Caco-2 (cell line): ENCODE data around the gene FUCA2. TPM values are rescaled to one million over a fixed set of nuclear protein-coding genes. Genes with fewer than 3 reads are reported as not detected.

Experiments used
- BruUV-seq: library from RNA; stranded (reverse); fragments of 400-500 nt; replicated peaks from 2 replicates; lab custom pipeline; 2021; lab: Mats Ljungman, UMichigan
- CTCF ChIA-PET: fragments of 300-600 bp; sonication (Branson Sonifier 250); formaldehyde crosslinking; loops from one replicate; lab custom pipeline; 2022; ENCODE audit warnings: antibody characterized with exemption; lab: Charles Lee
- POLR2A ChIA-PET: fragments of 300-600 bp; sonication (Branson Sonifier 250); formaldehyde crosslinking; loops from one replicate; lab custom pipeline; 2022; ENCODE audit warnings: antibody characterized with exemption; lab: Charles Lee
- DNase-seq, 2 experiments: peaks; one replicate each; pipeline versions ENCODE4 v3.0.0 to v3.0.0-alpha.2; 2020 to 2022
- H3K27me3 ChIP-seq: replicated peaks from 2 replicates; pipeline ENCODE4 v1.6.0; 2011; ENCODE audit warnings: low read length; ENCODE audit not compliant: control insufficient read depth, insufficient read depth
- H3K36me3 ChIP-seq: 2 replicates; pipeline ENCODE4 v1.5.1; 2011; ENCODE audit warnings: low read length; ENCODE audit not compliant: control insufficient read depth, insufficient read depth
- H3K4me1 ChIP-seq: fragments of 250-450 bp; sonication (Bioruptor Pico); 2 replicates; pipeline ENCODE4 v1.5.1; 2020; ENCODE audit warnings: mild to moderate bottlenecking
- H3K4me3 ChIP-seq: 2 replicates; pipeline ENCODE4 v1.5.1; 2011; ENCODE audit warnings: low read depth, mild to moderate bottlenecking, control low read depth, low read length
- H3K9me3 ChIP-seq: fragments of 250-450 bp; sonication (Bioruptor Pico); 2 replicates; pipeline ENCODE4 v1.5.1; 2020; ENCODE audit warnings: mild to moderate bottlenecking, moderate library complexity
- H3K27ac Mint-ChIP-seq: one replicate; pipeline ENCODE4 v1.8.0; 2022; ENCODE audit warnings: mixed read lengths; ENCODE audit not compliant: unreplicated experiment
- H3K27me3 Mint-ChIP-seq: one replicate; pipeline ENCODE4 v1.8.0; 2022; ENCODE audit warnings: mixed read lengths; ENCODE audit not compliant: insufficient read depth, unreplicated experiment
- H3K36me3 Mint-ChIP-seq: one replicate; pipeline ENCODE4 v1.8.0; 2022; ENCODE audit warnings: mild to moderate bottlenecking, mixed read lengths; ENCODE audit not compliant: insufficient read depth, unreplicated experiment
- H3K4me1 Mint-ChIP-seq: one replicate; pipeline ENCODE4 v1.8.0; 2022; ENCODE audit warnings: low read depth, mixed read lengths; ENCODE audit not compliant: unreplicated experiment
- H3K4me3 Mint-ChIP-seq: one replicate; pipeline ENCODE4 v1.8.0; 2022; ENCODE audit warnings: mild to moderate bottlenecking, moderate library complexity, mixed read lengths; ENCODE audit not compliant: unreplicated experiment
- H3K9me3 Mint-ChIP-seq: one replicate; pipeline ENCODE4 v1.8.0; 2022; ENCODE audit warnings: mixed read lengths; ENCODE audit not compliant: unreplicated experiment
- intact Hi-C: fragments of 100-400 bp; cut with micrococcal nuclease; formaldehyde crosslinking; loops from one replicate; pipeline ENCODE4 v1.10.0; 2022; ENCODE audit not compliant: unreplicated experiment
- total RNA-seq: library from RNA; stranded (reverse); gene quantifications from 2 replicates; pipeline ENCODE4 v1.2.3, GENCODE V29; 2022
- TF ChIP-seq, protein P1 (sequence below), 2 experiments: fragments of 200-600 bp in 1 of 2; IDR thresholded peaks; 1 replicate in 1 of 2; 2 replicates in 1 of 2; pipeline versions ENCODE4 v1.5.1 to v1.8.0; 2011 to 2022; ENCODE audit warnings: antibody characterized with exemption in 1 of 2, control low read depth in 1 of 2, inconsistent platforms in 1 of 2, low read depth in 1 of 2, low read length in 1 of 2, mild to moderate bottlenecking in 1 of 2, moderate library complexity in 1 of 2; ENCODE audit not compliant: insufficient read depth in 1 of 2, severe bottlenecking in 1 of 2, unreplicated experiment in 1 of 2

The FUCA2 gene
- total RNA-seq, 1 experiment from 2014 or later: 102 TPM

GRCh38 chr6:143482593-143482992 is 28.9 kb downstream of the FUCA2 start:
- H3K4me3 ChIP-seq: no peak overlapping the region
- TF ChIP-seq, protein P1, sequence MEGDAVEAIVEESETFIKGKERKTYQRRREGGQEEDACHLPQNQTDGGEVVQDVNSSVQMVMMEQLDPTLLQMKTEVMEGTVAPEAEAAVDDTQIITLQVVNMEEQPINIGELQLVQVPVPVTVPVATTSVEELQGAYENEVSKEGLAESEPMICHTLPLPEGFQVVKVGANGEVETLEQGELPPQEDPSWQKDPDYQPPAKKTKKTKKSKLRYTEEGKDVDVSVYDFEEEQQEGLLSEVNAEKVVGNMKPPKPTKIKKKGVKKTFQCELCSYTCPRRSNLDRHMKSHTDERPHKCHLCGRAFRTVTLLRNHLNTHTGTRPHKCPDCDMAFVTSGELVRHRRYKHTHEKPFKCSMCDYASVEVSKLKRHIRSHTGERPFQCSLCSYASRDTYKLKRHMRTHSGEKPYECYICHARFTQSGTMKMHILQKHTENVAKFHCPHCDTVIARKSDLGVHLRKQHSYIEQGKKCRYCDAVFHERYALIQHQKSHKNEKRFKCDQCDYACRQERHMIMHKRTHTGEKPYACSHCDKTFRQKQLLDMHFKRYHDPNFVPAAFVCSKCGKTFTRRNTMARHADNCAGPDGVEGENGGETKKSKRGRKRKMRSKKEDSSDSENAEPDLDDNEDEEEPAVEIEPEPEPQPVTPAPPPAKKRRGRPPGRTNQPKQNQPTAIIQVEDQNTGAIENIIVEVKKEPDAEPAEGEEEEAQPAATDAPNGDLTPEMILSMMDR (IDR thresholded peaks at IDR 0.05; ENCODE audit: insufficient read depth in 1 of 2, low read depth in 1 of 2, low read length in 1 of 2, severe bottlenecking in 1 of 2, unreplicated experiment in 1 of 2): no peak
- H3K9me3 Mint-ChIP-seq: no peaks in the 10 kb centered on the region
- no peaks in the 10 kb centered on the region for H3K36me3 ChIP-seq
- no peaks in the 10 kb centered on the region for H3K4me1 ChIP-seq
- BruUV-seq: no TSS peak
- H3K36me3 Mint-ChIP-seq: peaks cover 6% of the 10 kb centered on the region
- H3K27ac Mint-ChIP-seq: no peak overlapping the region
- no peaks in the 10 kb centered on the region for H3K27me3 ChIP-seq
- H3K4me1 Mint-ChIP-seq: no peaks in the 10 kb centered on the region
- DNase-seq: no peak
- intact Hi-C loops: no loop called here
- no peaks in the 10 kb centered on the region for H3K27me3 Mint-ChIP-seq
- ChIA-PET POLR2A (no interaction called here), CTCF (no interaction called here)
- H3K9me3 ChIP-seq: no peaks in the 10 kb centered on the region
- no peak overlapping the region for H3K4me3 Mint-ChIP-seq

DNA sequence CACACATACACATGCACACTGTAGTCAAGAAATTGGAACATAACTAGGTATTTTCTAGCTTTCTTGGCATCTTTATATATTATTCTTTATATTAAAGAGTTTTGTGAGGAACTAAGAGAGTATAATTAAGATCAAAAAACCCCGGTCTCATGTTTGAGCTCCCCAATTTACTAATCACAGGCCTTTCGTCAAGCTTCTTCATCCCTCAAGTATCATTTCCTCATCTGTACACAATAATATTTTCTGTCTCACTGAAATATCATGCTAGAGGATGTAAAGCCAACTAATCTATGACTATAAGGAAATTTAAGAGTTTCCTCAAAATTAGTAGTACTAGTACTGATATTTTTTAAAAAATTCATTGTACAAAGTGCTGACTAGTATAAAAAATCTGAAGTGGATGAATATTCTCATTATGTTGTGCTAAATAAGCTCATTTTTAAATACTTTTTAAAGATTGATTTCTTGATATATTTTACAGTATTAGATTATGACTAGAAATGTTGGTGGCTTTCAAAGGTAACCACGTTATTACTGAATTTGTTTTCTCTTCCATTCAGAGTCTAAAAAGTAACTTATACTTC is 32.9 kb downstream of the FUCA2 start:
- no peak for DNase-seq
- no TSS peak for BruUV-seq
- TF ChIP-seq, protein P1 (IDR thresholded peaks at IDR 0.05; ENCODE audit: insufficient read depth in 1 of 2, low read depth in 1 of 2, low read length in 1 of 2, severe bottlenecking in 1 of 2, unreplicated experiment in 1 of 2): no peak
- Mint-ChIP-seq H3K4me1 (no peaks in the 10 kb centered on the region), H3K9me3 (no peaks in the 10 kb centered on the region), H3K36me3 (peaks cover 17% of the 10 kb centered on the region), H3K27ac (no peak overlapping the region), H3K4me3 (no peak overlapping the region), H3K27me3 (no peaks in the 10 kb centered on the region)
- ChIA-PET POLR2A (no interaction called here), CTCF (no interaction called here)
- Histone ChIP-seq H3K36me3 (peaks cover 1% of the 10 kb centered on the region; the same call in 1 of the 2 replicates), H3K9me3 (no peaks in the 10 kb centered on the region), H3K4me3 (no peak overlapping the region), H3K4me1 (no peaks in the 10 kb centered on the region), H3K27me3 (no peaks in the 10 kb centered on the region)
- intact Hi-C loops: no loop called here

DNA sequence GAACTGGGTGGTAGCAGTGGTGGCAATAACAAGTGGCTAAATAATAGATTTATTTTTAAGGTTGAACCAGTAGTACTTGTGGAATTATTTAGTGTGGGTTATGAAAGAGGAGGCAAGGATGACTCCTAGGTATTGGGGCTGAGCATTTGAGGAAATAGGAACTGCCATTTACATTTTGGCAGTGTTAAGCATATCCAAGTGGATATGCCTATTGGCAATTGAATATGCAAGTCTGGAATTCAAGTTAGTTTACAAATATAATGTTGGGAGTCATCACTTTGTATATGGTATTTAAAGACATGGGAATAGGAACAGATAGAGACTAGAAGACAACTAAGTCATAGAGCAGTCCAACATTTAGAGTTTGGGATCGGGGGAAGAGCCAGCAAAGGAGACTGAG is 35.0 kb downstream of the FUCA2 start:
- H3K36me3 Mint-ChIP-seq: peaks cover 22% of the 10 kb centered on the region
- H3K9me3 ChIP-seq: no peaks in the 10 kb centered on the region
- no peaks in the 10 kb centered on the region for H3K27me3 Mint-ChIP-seq
- peaks cover 1% of the 10 kb centered on the region; the same call in 1 of the 2 replicates for H3K36me3 ChIP-seq
- CTCF ChIA-PET: no interaction called here
- POLR2A ChIA-PET: no interaction called here
- no peak overlapping the region for H3K4me3 ChIP-seq
- H3K4me3 Mint-ChIP-seq: no peak overlapping the region
- no TSS peak for BruUV-seq
- H3K4me1 Mint-ChIP-seq: no peaks in the 10 kb centered on the region
- DNase-seq: no peak
- H3K27me3 ChIP-seq: no peaks in the 10 kb centered on the region
- H3K4me1 ChIP-seq: no peaks in the 10 kb centered on the region
- no peak overlapping the region for H3K27ac Mint-ChIP-seq
- intact Hi-C loops: no loop called here
- no peaks in the 10 kb centered on the region for H3K9me3 Mint-ChIP-seq
- TF ChIP-seq, protein P1 (IDR thresholded peaks at IDR 0.05; ENCODE audit: insufficient read depth in 1 of 2, low read depth in 1 of 2, low read length in 1 of 2, severe bottlenecking in 1 of 2, unreplicated experiment in 1 of 2): no peak
